Vagina (tissue), 2 donors: ENCODE measurements around the gene AMT. TPM values are rescaled to one million over a fixed set of nuclear protein-coding genes. Genes with fewer than 3 reads are reported as not detected.

Experiments used
- DNase-seq, 2 donors: peaks; one replicate each; pipeline ENCODE4 v3.0.0-alpha.2; 2017; ENCODE audit errors: extremely low spot score in 2 of 2
- H3K27ac ChIP-seq: fragments of 200-600 bp; sonication (generic); one replicate; pipeline ENCODE4 v1.5.1; 2019
- H3K27me3 ChIP-seq: fragments of 200-600 bp; sonication (generic); one replicate; pipeline ENCODE4 v1.5.1; 2019
- H3K36me3 ChIP-seq, 2 donors: fragments of 200-600 bp; sonication (generic); one replicate each; pipeline ENCODE4 v1.5.1; 2017 to 2019
- H3K4me1 ChIP-seq: fragments of 200-600 bp; sonication (generic); one replicate; pipeline ENCODE4 v1.5.1; 2019
- H3K4me3 ChIP-seq, 2 donors: fragments of 200-600 bp; sonication (generic); 1 replicate in 1 of 2; 2 replicates in 1 of 2; pipeline ENCODE4 v1.5.1; 2016 to 2019
- H3K9me3 ChIP-seq: fragments of 200-600 bp; sonication (generic); one replicate; pipeline ENCODE4 v1.5.1; 2019
- CTCF ChIP-seq, 3 experiments: fragments of 450-650 bp in 2 of 3; fragments of 200-600 bp in 1 of 3; sonication (generic) in 1 of 3; IDR thresholded peaks; one replicate each; pipeline ENCODE4 v1.5.1; 2017 to 2019; ENCODE audit warnings: antibody characterized with exemption in 3 of 3, mild to moderate bottlenecking in 2 of 3, moderate library complexity in 2 of 3
- POLR2A ChIP-seq, 2 donors: fragments of 450-650 bp; IDR thresholded peaks; one replicate each; pipeline ENCODE4 v1.6.1; 2017; ENCODE audit warnings: antibody characterized with exemption in 2 of 2, mild to moderate bottlenecking in 2 of 2, moderate library complexity in 2 of 2
- POLR2AphosphoS5 ChIP-seq, 2 donors: sonication (generic); formaldehyde crosslinking; IDR thresholded peaks; one replicate each; pipeline ENCODE4 v1.9.0; 2017; ENCODE audit warnings: antibody characterized with exemption in 2 of 2, mild to moderate bottlenecking in 2 of 2, low read depth in 1 of 2; ENCODE audit not compliant: insufficient read depth in 1 of 2
- intact Hi-C: fragments of 100-400 bp; cut with DNase I; formaldehyde crosslinking; loops from one replicate; pipeline ENCODE4 v1.15.1; 2023
- total RNA-seq: library from RNA; depleted of rRNA; stranded (reverse); fragments of >200 nt; gene quantifications from one replicate; pipeline ENCODE4 v1.2.3, GENCODE V29; 2016

Gene AMT
- total RNA-seq, 1 donor from 2014 or later, result 6.1 TPM

DNA sequence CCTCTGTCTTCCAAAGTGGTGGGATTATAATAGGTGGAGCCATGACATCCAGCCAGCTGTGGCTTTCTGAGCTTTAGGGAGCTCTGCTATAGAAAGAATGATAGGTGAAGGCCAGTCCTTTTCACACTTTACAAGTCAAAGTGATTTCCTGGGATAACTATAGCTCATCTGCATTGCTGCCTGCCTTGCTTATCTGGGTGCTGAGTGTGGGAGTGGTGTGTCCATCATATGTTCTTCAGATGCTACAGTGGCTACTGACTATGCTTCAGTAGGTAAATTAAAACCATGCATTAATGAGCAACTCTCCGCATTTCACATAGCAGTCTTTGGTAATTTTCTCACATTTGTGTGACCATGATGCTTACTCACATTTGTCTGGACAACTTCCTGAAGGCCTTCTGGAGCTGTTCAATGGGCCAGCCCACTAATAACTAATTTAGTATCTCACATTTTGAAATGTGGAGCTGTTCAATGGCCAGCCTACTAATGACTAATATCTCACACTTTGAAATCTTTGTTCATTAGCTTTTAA lies 33.9 kb downstream of the AMT start:
- H3K4me1 ChIP-seq, result peaks cover 78% of the 10 kb centered on the region
- intact Hi-C loops, result no loop called here
- no peaks in the 10 kb centered on the region for H3K36me3 ChIP-seq
- DNase-seq, result no peak
- no peak overlapping the region for H3K4me3 ChIP-seq
- no peaks in the 10 kb centered on the region for H3K27me3 ChIP-seq
- TF ChIP-seq POLR2A (IDR thresholded peaks at IDR 0.05) (no peak), CTCF (IDR thresholded peaks at IDR 0.05) (no peak), POLR2AphosphoS5 (IDR thresholded peaks at IDR 0.05; ENCODE audit: insufficient read depth in 1 of 2, low read depth in 1 of 2) (no peak)
- no peaks in the 10 kb centered on the region for H3K9me3 ChIP-seq
- no peak overlapping the region for H3K27ac ChIP-seq

GRCh38 chr3:49387721-49388120 lies 34.6 kb downstream of the AMT start:
- TF ChIP-seq POLR2AphosphoS5 (IDR thresholded peaks at IDR 0.05; ENCODE audit: insufficient read depth in 1 of 2, low read depth in 1 of 2) (no peak), CTCF (IDR thresholded peaks at IDR 0.05) (no peak), POLR2A (IDR thresholded peaks at IDR 0.05) (no peak)
- intact Hi-C loops, result no loop called here
- H3K27me3 ChIP-seq, result no peaks in the 10 kb centered on the region
- DNase-seq, result no peak
- peaks cover 84% of the 10 kb centered on the region for H3K4me1 ChIP-seq
- H3K27ac ChIP-seq, result no peak overlapping the region
- no peaks in the 10 kb centered on the region for H3K9me3 ChIP-seq
- no peaks in the 10 kb centered on the region for H3K36me3 ChIP-seq
- H3K4me3 ChIP-seq, result no peak overlapping the region

DNA sequence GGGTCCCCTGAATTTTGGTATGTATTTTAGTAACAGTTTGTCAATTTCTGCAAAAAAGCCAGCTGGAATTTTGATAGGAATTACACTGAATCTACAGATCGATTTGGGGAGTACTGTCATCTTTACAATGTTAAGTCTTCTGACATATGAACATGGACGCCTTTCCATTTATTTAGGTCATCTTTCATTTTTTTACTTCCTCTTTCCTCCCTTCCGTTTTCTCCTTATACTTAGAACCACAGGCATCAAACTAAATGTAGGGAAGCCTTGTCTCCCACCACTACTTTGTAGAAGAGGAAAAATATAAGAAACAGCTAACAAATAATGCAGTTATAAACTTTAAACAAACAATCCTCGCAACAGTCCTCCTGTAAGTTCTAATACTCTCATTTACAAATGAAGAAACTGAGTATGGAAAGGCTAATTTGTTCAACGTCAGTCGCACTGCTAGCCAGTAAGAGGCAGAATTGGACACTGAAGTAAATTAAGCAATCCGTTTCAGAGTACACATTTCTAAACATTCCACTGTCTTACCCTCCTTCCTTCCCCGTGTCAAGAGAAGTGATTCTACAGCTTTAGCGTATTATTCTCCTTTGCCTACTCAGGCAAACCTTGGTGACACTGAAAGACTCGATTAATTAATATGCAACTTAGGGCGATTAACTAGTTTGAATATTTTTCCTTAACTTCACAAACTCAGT lies 36.1 kb downstream of the AMT start:
- peaks cover 83% of the 10 kb centered on the region for H3K4me1 ChIP-seq
- intact Hi-C loops, result no loop called here

DNA sequence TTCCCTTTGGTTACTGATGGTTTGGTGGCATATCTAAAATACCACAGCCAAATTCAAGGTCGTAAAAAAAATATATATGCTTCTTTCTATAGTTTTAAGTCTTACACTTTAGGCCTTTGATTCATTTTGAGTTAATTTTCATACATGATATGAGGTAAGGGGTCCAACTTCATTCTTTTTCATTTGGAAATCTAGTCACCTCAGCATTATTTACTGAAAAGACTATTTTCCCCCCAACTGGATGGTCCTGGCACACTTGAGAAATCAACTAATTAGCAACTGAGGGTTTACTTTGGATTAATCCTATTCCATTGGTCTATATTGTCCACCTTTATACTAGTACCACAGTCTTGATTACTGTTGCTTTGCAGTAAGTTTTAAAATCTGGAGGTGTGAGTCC lies 36.7 kb downstream of the AMT start:
- no peak for TF ChIP-seq POLR2AphosphoS5 (IDR thresholded peaks at IDR 0.05; ENCODE audit: insufficient read depth in 1 of 2, low read depth in 1 of 2)
- TF ChIP-seq CTCF (IDR thresholded peaks at IDR 0.05), result no peak
- TF ChIP-seq POLR2A (IDR thresholded peaks at IDR 0.05), result no peak
- H3K27ac ChIP-seq, result no peak overlapping the region
- intact Hi-C loops, result no loop called here
- H3K4me1 ChIP-seq, result peaks cover 77% of the 10 kb centered on the region
- H3K4me3 ChIP-seq, result no peak overlapping the region
- no peaks in the 10 kb centered on the region for H3K27me3 ChIP-seq
- DNase-seq, result no peak
- H3K9me3 ChIP-seq, result no peaks in the 10 kb centered on the region
- no peaks in the 10 kb centered on the region for H3K36me3 ChIP-seq

More for the DNA sequence above, 36.1 kb downstream of the AMT start:
- no peak overlapping the region for H3K4me3 ChIP-seq
- H3K36me3 ChIP-seq, result no peaks in the 10 kb centered on the region
- TF ChIP-seq POLR2A (IDR thresholded peaks at IDR 0.05) (no peak), POLR2AphosphoS5 (IDR thresholded peaks at IDR 0.05; ENCODE audit: insufficient read depth in 1 of 2, low read depth in 1 of 2) (no peak), CTCF (IDR thresholded peaks at IDR 0.05) (no peak)
- DNase-seq, result no peak
- no peak overlapping the region for H3K27ac ChIP-seq
- H3K27me3 ChIP-seq, result no peaks in the 10 kb centered on the region
- H3K9me3 ChIP-seq, result no peaks in the 10 kb centered on the region

DNA sequence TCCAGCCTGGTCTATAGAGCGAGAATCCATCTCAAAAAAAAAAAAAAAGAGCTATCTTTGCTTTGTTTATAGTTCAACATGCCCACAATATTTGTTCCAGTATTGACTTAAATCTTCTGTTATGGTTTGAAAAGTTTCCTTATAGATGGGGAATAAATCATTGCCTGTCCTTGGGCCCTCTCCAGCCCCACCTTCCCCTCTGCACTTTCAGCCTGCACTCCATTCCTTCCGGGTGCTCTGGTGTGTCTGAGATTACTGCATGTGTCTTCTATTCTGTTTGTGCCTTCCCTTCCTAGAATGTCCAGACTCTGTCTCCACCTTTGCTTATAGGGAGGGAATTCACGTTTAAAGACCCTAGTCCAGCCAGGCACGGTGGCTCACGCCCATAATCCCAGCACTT lies 38.9 kb downstream of the AMT start:
- intact Hi-C loops, result no loop called here
- Histone ChIP-seq H3K27me3 (no peaks in the 10 kb centered on the region), H3K4me3 (no peak overlapping the region), H3K4me1 (peaks cover 69% of the 10 kb centered on the region), H3K9me3 (no peaks in the 10 kb centered on the region), H3K36me3 (no peaks in the 10 kb centered on the region), H3K27ac (no peak overlapping the region)
- DNase-seq, result no peak
- TF ChIP-seq POLR2A (IDR thresholded peaks at IDR 0.05) (no peak), POLR2AphosphoS5 (IDR thresholded peaks at IDR 0.05; ENCODE audit: insufficient read depth in 1 of 2, low read depth in 1 of 2) (no peak), CTCF (IDR thresholded peaks at IDR 0.05) (no peak)
